Gastroesophageal sphincter (tissue), 4 donors: ENCODE data around the gene GPR141. TPM values are rescaled to one million over a fixed set of nuclear protein-coding genes. Genes with fewer than 3 reads are reported as not detected.

Experiments used
- ATAC-seq: fragments of 150-250 bp; one replicate; pipeline ENCODE4 v1.9.1; 2016; ENCODE audit warnings: mild to moderate bottlenecking, moderate library complexity
- H3K27ac ChIP-seq, 4 donors: fragments of 200-600 bp; sonication (generic) in 3 of 4; 1 replicate in 3 of 4; 2 replicates in 1 of 4; pipeline ENCODE4 v1.5.1; 2016 to 2019
- H3K27me3 ChIP-seq: fragments of 200-600 bp; sonication (generic); one replicate; pipeline ENCODE4 v1.5.1; 2019
- H3K36me3 ChIP-seq, 2 donors: fragments of 200-600 bp; sonication (generic); one replicate each; pipeline ENCODE4 v1.5.1; 2019; ENCODE audit warnings: control low read depth in 1 of 2
- H3K4me1 ChIP-seq, 3 donors: fragments of 200-600 bp; sonication (generic); 1 replicate in 2 of 3; 2 replicates in 1 of 3; pipeline ENCODE4 v1.5.1; 2016 to 2019; ENCODE audit warnings: control low read depth in 2 of 3
- H3K4me3 ChIP-seq, 2 donors: fragments of 200-600 bp; sonication (generic); one replicate each; pipeline ENCODE4 v1.5.1; 2019; ENCODE audit warnings: mild to moderate bottlenecking in 1 of 2, moderate library complexity in 1 of 2
- H3K9me3 ChIP-seq, 3 donors: fragments of 200-600 bp; sonication (generic); one replicate each; pipeline ENCODE4 v1.5.1; 2017 to 2019; ENCODE audit warnings: control low read depth in 2 of 3
- EP300 ChIP-seq: sonication (generic); formaldehyde crosslinking; IDR thresholded peaks from one replicate; pipeline ENCODE4 v1.6.1; 2017; ENCODE audit warnings: antibody characterized with exemption, mild to moderate bottlenecking
- POLR2A ChIP-seq, 2 donors: fragments of 450-650 bp; IDR thresholded peaks; one replicate each; pipeline ENCODE4 v1.6.1; 2017; ENCODE audit warnings: antibody characterized with exemption in 2 of 2, mild to moderate bottlenecking in 2 of 2, moderate library complexity in 1 of 2
- POLR2AphosphoS5 ChIP-seq: sonication (generic); formaldehyde crosslinking; IDR thresholded peaks from one replicate; pipeline ENCODE4 v1.6.1; 2017; ENCODE audit warnings: antibody characterized with exemption
- WGBS, 2 donors: methylation state at CpG; one replicate each; pipeline ENCODE4 v1.1.5; 2018; ENCODE audit warnings: low coverage in 1 of 2; 5-methylcytosine and 5-hydroxymethylcytosine counted together
- total RNA-seq, 4 donors: library from RNA; depleted of rRNA; stranded (reverse); fragments of >200 nt; gene quantifications; one replicate each; pipeline ENCODE4 v1.1.0, GENCODE V29; 2016
- TF ChIP-seq, protein P1 (sequence below), 4 experiments: fragments of 200-600 bp in 2 of 4; fragments of 450-650 bp in 2 of 4; sonication (generic) in 1 of 4; IDR thresholded peaks; one replicate each; pipeline ENCODE4 v1.5.1; 2017 to 2019; ENCODE audit warnings: antibody characterized with exemption in 4 of 4, mild to moderate bottlenecking in 2 of 4, moderate library complexity in 2 of 4

The GPR141 gene
- total RNA-seq, 4 donors from 2014 or later = 1.2 TPM; not detected in 3

DNA sequence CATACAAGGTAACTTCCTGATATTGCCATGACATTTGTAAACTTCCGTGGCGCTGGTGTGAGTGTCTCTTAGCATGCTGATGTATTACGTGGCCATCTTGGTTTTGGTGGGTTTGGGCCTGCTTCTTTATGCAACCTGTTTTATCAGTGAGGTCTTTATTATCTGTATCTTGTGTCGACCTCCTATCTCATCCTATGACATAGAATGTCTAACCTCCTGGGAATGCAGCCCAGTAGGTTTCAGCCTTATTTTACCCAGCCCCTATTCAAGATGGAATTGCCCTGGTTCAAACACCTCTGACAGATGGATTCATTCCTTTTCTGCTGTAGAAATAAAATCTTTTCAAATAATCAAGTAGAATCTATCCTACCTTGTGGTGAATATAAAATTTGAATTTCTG, 23.0 kb upstream of the GPR141 start:
- no peaks in the 10 kb centered on the region for H3K36me3 ChIP-seq
- H3K27me3 ChIP-seq = no peaks in the 10 kb centered on the region
- no peak for ATAC-seq
- H3K27ac ChIP-seq = no peak overlapping the region
- H3K4me3 ChIP-seq = no peak overlapping the region
- H3K9me3 ChIP-seq = no peaks in the 10 kb centered on the region
- H3K4me1 ChIP-seq = no peaks in the 10 kb centered on the region
- WGBS, 2 donors = 69 to 95% methylated on average over 4 of the region's 4 CpGs
- TF ChIP-seq EP300 (no peak), POLR2A (IDR thresholded peaks at IDR 0.05) (no peak), POLR2AphosphoS5 (no peak)
- TF ChIP-seq, protein P1, sequence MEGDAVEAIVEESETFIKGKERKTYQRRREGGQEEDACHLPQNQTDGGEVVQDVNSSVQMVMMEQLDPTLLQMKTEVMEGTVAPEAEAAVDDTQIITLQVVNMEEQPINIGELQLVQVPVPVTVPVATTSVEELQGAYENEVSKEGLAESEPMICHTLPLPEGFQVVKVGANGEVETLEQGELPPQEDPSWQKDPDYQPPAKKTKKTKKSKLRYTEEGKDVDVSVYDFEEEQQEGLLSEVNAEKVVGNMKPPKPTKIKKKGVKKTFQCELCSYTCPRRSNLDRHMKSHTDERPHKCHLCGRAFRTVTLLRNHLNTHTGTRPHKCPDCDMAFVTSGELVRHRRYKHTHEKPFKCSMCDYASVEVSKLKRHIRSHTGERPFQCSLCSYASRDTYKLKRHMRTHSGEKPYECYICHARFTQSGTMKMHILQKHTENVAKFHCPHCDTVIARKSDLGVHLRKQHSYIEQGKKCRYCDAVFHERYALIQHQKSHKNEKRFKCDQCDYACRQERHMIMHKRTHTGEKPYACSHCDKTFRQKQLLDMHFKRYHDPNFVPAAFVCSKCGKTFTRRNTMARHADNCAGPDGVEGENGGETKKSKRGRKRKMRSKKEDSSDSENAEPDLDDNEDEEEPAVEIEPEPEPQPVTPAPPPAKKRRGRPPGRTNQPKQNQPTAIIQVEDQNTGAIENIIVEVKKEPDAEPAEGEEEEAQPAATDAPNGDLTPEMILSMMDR (IDR thresholded peaks at IDR 0.05) = no peak

DNA sequence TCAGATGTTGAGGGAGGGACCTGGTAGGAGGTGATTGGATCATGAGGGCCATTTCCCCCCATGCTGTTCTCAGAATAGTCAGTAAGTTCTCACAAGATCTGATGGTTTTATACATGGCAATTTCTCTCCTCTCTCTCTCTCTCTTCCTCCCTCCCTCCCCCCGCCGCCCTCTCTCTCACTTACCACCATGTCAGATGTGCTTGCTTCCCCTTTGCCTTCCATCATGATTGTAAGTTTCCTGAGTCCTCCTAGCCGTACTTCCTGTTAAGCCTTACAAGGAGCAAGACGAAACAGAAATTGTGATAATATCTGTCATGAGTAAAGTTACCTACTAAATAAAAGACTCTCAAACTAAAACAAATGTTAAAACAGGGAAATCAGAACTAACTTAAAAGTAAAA, 19.9 kb upstream of the GPR141 start:
- no peaks in the 10 kb centered on the region for H3K4me1 ChIP-seq
- TF ChIP-seq POLR2AphosphoS5 (no peak), POLR2A (IDR thresholded peaks at IDR 0.05) (no peak), EP300 (no peak)
- TF ChIP-seq, protein P1 (IDR thresholded peaks at IDR 0.05) = no peak
- ATAC-seq = no peak
- no peak overlapping the region for H3K4me3 ChIP-seq
- 60 to 72% methylated on average over 4 of the region's 4 CpGs for WGBS, 2 donors
- no peak overlapping the region for H3K27ac ChIP-seq
- H3K36me3 ChIP-seq = no peaks in the 10 kb centered on the region
- no peaks in the 10 kb centered on the region for H3K9me3 ChIP-seq
- no peaks in the 10 kb centered on the region for H3K27me3 ChIP-seq

DNA sequence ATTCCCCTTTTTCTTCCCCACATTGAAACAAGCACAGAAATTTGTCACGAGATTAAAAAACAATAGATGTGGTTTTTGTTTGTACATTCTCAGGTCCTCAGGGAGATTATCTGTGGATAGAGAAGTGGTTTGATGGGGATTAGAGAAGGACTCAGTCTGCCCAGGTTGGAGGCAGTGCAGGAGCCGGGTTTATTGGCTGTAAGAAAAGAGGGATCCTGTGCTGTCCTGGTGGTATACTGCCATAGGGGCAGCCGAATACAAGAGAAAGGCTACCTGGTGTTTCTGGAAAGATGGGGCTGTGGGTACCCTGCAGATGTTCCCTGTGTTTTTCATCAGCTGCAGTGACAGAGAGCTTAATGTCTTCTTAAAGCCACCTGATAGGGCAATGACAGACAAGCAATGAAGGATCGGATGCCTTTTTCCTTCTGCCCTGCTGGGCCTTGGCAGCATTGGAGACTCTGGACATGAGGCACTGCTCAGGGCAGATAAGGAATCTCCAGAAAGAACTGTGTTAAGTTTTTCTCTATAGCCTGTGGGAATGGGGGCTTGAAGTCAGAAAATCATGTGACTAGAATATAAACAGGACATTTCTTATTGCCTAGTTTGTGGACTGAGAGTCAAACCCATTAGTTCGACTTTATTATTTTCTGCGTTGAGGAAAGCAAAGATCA, 18.1 kb upstream of the GPR141 start:
- no peaks in the 10 kb centered on the region for H3K9me3 ChIP-seq
- no peaks in the 10 kb centered on the region for H3K27me3 ChIP-seq
- WGBS, 2 donors = 61 to 70% methylated on average over 5 of the region's 6 CpGs
- H3K27ac ChIP-seq = no peak overlapping the region
- no peak overlapping the region for H3K4me3 ChIP-seq
- no peaks in the 10 kb centered on the region for H3K36me3 ChIP-seq
- TF ChIP-seq POLR2AphosphoS5 (no peak), EP300 (no peak), POLR2A (IDR thresholded peaks at IDR 0.05) (no peak)
- TF ChIP-seq, protein P1 (IDR thresholded peaks at IDR 0.05) = no peak
- H3K4me1 ChIP-seq = no peaks in the 10 kb centered on the region
- ATAC-seq = no peak

DNA sequence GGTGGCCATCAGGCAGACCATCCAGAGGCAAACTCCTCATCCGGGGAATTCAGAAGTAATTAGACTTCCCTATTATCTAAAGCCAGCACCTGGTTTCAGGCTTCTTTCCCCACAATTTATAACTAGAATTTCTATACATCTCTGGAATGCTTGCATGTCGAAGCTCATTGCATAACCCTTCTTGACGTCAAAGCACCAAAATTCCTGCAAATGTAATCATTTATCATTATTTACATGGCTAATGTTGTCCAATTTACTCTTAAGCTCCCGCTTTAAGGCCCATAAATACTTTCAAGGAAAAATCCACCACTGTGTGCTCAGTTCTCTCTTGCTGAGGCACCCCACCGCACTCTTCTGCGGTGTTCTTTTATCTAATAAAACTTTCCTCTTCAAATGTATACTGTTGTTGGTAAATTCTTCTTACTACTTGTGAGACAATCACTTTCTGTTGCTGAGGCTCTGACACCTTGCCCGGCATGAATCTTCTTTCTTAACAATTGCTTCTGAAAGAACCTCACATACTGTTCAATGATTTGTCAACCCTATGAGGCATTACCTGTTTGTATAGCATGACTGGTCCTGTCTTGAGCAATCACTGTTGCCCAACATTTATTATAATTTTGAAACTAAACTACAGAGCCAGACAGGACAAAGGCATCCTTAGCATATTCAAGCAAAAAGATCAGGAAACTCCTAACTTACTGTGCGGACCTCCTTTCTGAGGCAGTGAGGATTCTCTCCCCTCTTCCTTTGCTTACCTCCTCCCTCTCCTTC, 17.4 kb upstream of the GPR141 start:
- Histone ChIP-seq H3K4me3 (no peak overlapping the region), H3K27me3 (no peaks in the 10 kb centered on the region), H3K9me3 (no peaks in the 10 kb centered on the region), H3K36me3 (no peaks in the 10 kb centered on the region), H3K27ac (no peak overlapping the region), H3K4me1 (no peaks in the 10 kb centered on the region)
- 65 to 68% methylated on average over 8 of the region's 8 CpGs for WGBS, 2 donors
- no peak for TF ChIP-seq POLR2A (IDR thresholded peaks at IDR 0.05)
- TF ChIP-seq, protein P1 (IDR thresholded peaks at IDR 0.05) = no peak
- TF ChIP-seq POLR2AphosphoS5 = no peak
- TF ChIP-seq EP300 = no peak
- no peak for ATAC-seq

DNA sequence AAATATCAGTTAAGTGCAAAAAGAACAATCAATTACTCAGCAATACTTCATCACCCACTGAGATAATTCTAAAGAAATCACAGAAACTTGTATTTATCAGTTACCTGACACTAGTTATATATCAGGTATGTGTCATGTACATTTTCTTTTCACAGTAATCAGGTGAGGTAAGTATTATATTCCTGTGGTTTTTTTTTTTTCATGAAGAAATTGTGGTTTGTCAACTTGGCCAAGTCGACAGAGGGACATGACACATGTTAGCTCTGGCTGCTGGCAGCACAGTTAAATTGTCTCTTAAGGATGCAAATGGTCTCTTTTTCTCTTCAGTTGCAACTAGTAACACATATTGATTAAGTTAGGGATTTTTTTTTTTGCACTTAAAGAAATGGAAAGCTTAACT, 13.7 kb upstream of the GPR141 start:
- 10 to 33% methylated on average over 1 of the region's 1 CpG for WGBS, 2 donors
- ATAC-seq = no peak

More for the DNA sequence above, 13.7 kb upstream of the GPR141 start:
- TF ChIP-seq POLR2AphosphoS5 (no peak), EP300 (no peak), POLR2A (IDR thresholded peaks at IDR 0.05) (no peak)
- TF ChIP-seq, protein P1 (IDR thresholded peaks at IDR 0.05) = no peak
- Histone ChIP-seq H3K4me1 (no peaks in the 10 kb centered on the region), H3K27me3 (no peaks in the 10 kb centered on the region), H3K4me3 (no peak overlapping the region), H3K36me3 (no peaks in the 10 kb centered on the region), H3K9me3 (no peaks in the 10 kb centered on the region), H3K27ac (no peak overlapping the region)
